ENCODE results near the gene RPS19BP1.

The RPS19BP1 gene

GRCh38 chr22:39567135-39567946 lies 34.8 kb upstream of the RPS19BP1 start:
- Histone ChIP-seq H3K4me1 (ENCODE audit: insufficient read depth, insufficient read length) (peaks cover 6% of the 10 kb centered on the region), H3K9ac (ENCODE audit: insufficient read length, low read depth) (no peak overlapping the region), H3K9me3 (ENCODE audit: insufficient read depth, low read length) (no peaks in the 10 kb centered on the region), H3K27me3 (ENCODE audit: insufficient read depth, insufficient read length) (no peaks in the 10 kb centered on the region), H3K36me3 (ENCODE audit: insufficient read depth, insufficient read length, low read length) (no peaks in the 10 kb centered on the region), H3K4me3 (ENCODE audit: insufficient read length, low read depth) (no peak overlapping the region)
- DNase-seq (ENCODE audit: low read depth, low spot score) = no peak
- TF ChIP-seq ZNF274 (IDR thresholded peaks at IDR 0.05; ENCODE audit: low read depth, low read length) = no peak
- no peak for TF ChIP-seq YY1 (IDR thresholded peaks at IDR 0.05; ENCODE audit: insufficient read depth, insufficient read length)
- no peak for TF ChIP-seq SUZ12 (IDR thresholded peaks at IDR 0.05; ENCODE audit: extremely low read depth, insufficient read depth, insufficient read length)

GRCh38 chr22:39565414-39565944 lies 32.9 kb upstream of the RPS19BP1 start:
- Histone ChIP-seq H3K4me3 (ENCODE audit: insufficient read length, low read depth) (no peak overlapping the region), H3K27me3 (ENCODE audit: insufficient read depth, insufficient read length) (no peaks in the 10 kb centered on the region), H3K9ac (ENCODE audit: insufficient read length, low read depth) (no peak overlapping the region), H3K4me1 (ENCODE audit: insufficient read depth, insufficient read length) (peaks cover 6% of the 10 kb centered on the region), H3K36me3 (ENCODE audit: insufficient read depth, insufficient read length, low read length) (no peaks in the 10 kb centered on the region), H3K9me3 (ENCODE audit: insufficient read depth, low read length) (no peaks in the 10 kb centered on the region)
- no peak for DNase-seq (ENCODE audit: low read depth, low spot score)
- TF ChIP-seq SUZ12 (IDR thresholded peaks at IDR 0.05; ENCODE audit: extremely low read depth, insufficient read depth, insufficient read length) (no peak), ZNF274 (IDR thresholded peaks at IDR 0.05; ENCODE audit: low read depth, low read length) (no peak), YY1 (IDR thresholded peaks at IDR 0.05; ENCODE audit: insufficient read depth, insufficient read length) (no peak)

DNA sequence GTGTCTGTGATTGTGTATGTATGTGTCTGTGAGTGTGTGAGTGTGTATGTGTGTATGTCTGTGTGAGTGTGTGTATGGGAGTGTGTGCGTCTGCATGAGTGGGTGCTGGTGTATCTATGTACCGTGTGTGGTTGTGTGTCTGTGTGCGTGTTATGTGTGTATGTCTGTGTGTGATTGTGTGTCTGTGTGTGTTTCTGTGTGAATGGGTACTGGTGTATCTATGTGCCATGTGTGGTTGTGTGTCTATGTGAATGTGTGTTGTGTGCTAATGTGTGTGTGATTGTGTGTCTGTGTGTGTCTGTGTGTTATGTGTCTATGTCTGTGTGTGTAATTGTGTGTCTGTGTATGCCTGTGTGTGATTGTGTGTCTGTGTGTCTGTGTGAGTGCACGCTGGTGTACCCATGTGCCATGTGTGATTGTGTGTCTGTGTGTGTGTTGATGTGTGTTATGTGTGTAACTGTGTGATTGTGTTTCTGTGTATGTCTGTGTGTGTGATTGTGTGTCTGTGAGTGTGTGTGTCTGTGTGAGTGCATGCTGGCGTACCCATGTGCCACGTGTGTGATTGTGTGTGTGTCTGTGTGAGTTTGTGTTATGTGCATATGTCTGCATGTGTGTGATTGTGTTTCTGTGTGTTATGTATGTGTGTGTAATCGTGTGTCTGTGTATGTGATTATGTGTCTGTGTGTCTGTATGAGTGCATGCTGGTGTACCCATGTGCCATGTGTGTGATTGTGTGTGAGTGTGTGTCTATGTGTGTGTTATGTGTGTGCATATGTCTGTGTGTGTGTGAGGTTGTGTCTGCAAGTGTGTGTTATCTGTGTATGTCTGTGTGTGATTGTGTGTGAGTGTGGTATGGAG lies 31.3 kb upstream of the RPS19BP1 start:
- DNase-seq (ENCODE audit: low read depth, low spot score) = no peak
- no peaks in the 10 kb centered on the region for H3K36me3 ChIP-seq (ENCODE audit: insufficient read depth, insufficient read length, low read length)
- TF ChIP-seq ZNF274 (IDR thresholded peaks at IDR 0.05; ENCODE audit: low read depth, low read length) (no peak), YY1 (IDR thresholded peaks at IDR 0.05; ENCODE audit: insufficient read depth, insufficient read length) (no peak), SUZ12 (IDR thresholded peaks at IDR 0.05; ENCODE audit: extremely low read depth, insufficient read depth, insufficient read length) (no peak)

GRCh38 chr22:39562839-39563489 lies 30.4 kb upstream of the RPS19BP1 start:
- H3K27me3 ChIP-seq (ENCODE audit: insufficient read depth, insufficient read length) = peaks cover 14% of the 10 kb centered on the region
- H3K9me3 ChIP-seq (ENCODE audit: insufficient read depth, low read length) = no peaks in the 10 kb centered on the region
- no peaks in the 10 kb centered on the region for H3K36me3 ChIP-seq (ENCODE audit: insufficient read depth, insufficient read length, low read length)
- peaks cover 13% of the 10 kb centered on the region for H3K4me1 ChIP-seq (ENCODE audit: insufficient read depth, insufficient read length)
- DNase-seq (ENCODE audit: low read depth, low spot score) = no peak
- no peak for TF ChIP-seq SUZ12 (IDR thresholded peaks at IDR 0.05; ENCODE audit: extremely low read depth, insufficient read depth, insufficient read length)
- no peak for TF ChIP-seq ZNF274 (IDR thresholded peaks at IDR 0.05; ENCODE audit: low read depth, low read length)
- TF ChIP-seq YY1 (IDR thresholded peaks at IDR 0.05; ENCODE audit: insufficient read depth, insufficient read length) = no peak
- H3K4me3 ChIP-seq (ENCODE audit: insufficient read length, low read depth) = no peak overlapping the region
- no peak overlapping the region for H3K9ac ChIP-seq (ENCODE audit: insufficient read length, low read depth)

More for the DNA sequence above, 31.3 kb upstream of the RPS19BP1 start:
- Histone ChIP-seq H3K4me1 (ENCODE audit: insufficient read depth, insufficient read length) (peaks cover 13% of the 10 kb centered on the region), H3K9me3 (ENCODE audit: insufficient read depth, low read length) (no peaks in the 10 kb centered on the region), H3K27me3 (ENCODE audit: insufficient read depth, insufficient read length) (peaks cover 6% of the 10 kb centered on the region), H3K4me3 (ENCODE audit: insufficient read length, low read depth) (no peak overlapping the region), H3K9ac (ENCODE audit: insufficient read length, low read depth) (no peak overlapping the region)

- no peak for DNase-seq (ENCODE audit: low read depth, low spot score)
- H3K9me3 ChIP-seq (ENCODE audit: insufficient read depth, low read length) = no peaks in the 10 kb centered on the region
- no peak overlapping the region for H3K9ac ChIP-seq (ENCODE audit: insufficient read length, low read depth)
- H3K4me1 ChIP-seq (ENCODE audit: insufficient read depth, insufficient read length) = peaks cover 11% of the 10 kb centered on the region
- no peak overlapping the region for H3K4me3 ChIP-seq (ENCODE audit: insufficient read length, low read depth)
- TF ChIP-seq ZNF274 (IDR thresholded peaks at IDR 0.05; ENCODE audit: low read depth, low read length) = no peak
- TF ChIP-seq YY1 (IDR thresholded peaks at IDR 0.05; ENCODE audit: insufficient read depth, insufficient read length) = no peak
- TF ChIP-seq SUZ12 (IDR thresholded peaks at IDR 0.05; ENCODE audit: extremely low read depth, insufficient read depth, insufficient read length) = no peak
- H3K36me3 ChIP-seq (ENCODE audit: insufficient read depth, insufficient read length, low read length) = no peaks in the 10 kb centered on the region
- H3K27me3 ChIP-seq (ENCODE audit: insufficient read depth, insufficient read length) = peaks cover 38% of the 10 kb centered on the region
Measured at GRCh38 chr22:39560127-39560526, 27.6 kb upstream of the RPS19BP1 start.

- no peak for DNase-seq (ENCODE audit: low read depth, low spot score)
- no peak overlapping the region for H3K4me3 ChIP-seq (ENCODE audit: insufficient read length, low read depth)
- H3K9ac ChIP-seq (ENCODE audit: insufficient read length, low read depth) = no peak overlapping the region
- no peak for TF ChIP-seq YY1 (IDR thresholded peaks at IDR 0.05; ENCODE audit: insufficient read depth, insufficient read length)
- no peak for TF ChIP-seq SUZ12 (IDR thresholded peaks at IDR 0.05; ENCODE audit: extremely low read depth, insufficient read depth, insufficient read length)
- no peak for TF ChIP-seq ZNF274 (IDR thresholded peaks at IDR 0.05; ENCODE audit: low read depth, low read length)
- peaks cover 11% of the 10 kb centered on the region for H3K4me1 ChIP-seq (ENCODE audit: insufficient read depth, insufficient read length)
- H3K36me3 ChIP-seq (ENCODE audit: insufficient read depth, insufficient read length, low read length) = no peaks in the 10 kb centered on the region
- no peaks in the 10 kb centered on the region for H3K9me3 ChIP-seq (ENCODE audit: insufficient read depth, low read length)
- H3K27me3 ChIP-seq (ENCODE audit: insufficient read depth, insufficient read length) = peaks cover 38% of the 10 kb centered on the region
Measured at GRCh38 chr22:39559456-39560105, 27.0 kb upstream of the RPS19BP1 start.
